HEK293T (cell line): Measurements from ENCODE around the gene TBL1XR1.

Experiments
- CTCF ChIA-PET: fragments of 350-600 bp; formaldehyde crosslinking; extraction: SDS; loops from one replicate; lab custom pipeline; 2021; ENCODE audit warnings: antibody characterized with exemption, inconsistent platforms; lab: Yijun Ruan, JAX
- POLR2A ChIA-PET: fragments of 350-600 bp; formaldehyde crosslinking; extraction: SDS; loops from one replicate; lab custom pipeline; 2020; ENCODE audit warnings: antibody characterized with exemption, inconsistent platforms; lab: Yijun Ruan, JAX
- DNase-seq: peaks from one replicate; pipeline ENCODE4 v3.0.0; 2012; ENCODE audit warnings: mixed read lengths; ENCODE audit errors: extremely low spot score
- ARNT ChIP-seq: fragments of 450-650 bp; IDR thresholded peaks from 2 replicates; pipeline ENCODE4 v1.6.1; 2017; ENCODE audit warnings: mild to moderate bottlenecking
- BHLHE40 ChIP-seq: fragments of 450-650 bp; IDR thresholded peaks from 2 replicates; pipeline ENCODE4 v1.6.1; 2016; ENCODE audit warnings: mild to moderate bottlenecking, moderate library complexity, borderline replicate concordance
- CTBP1 ChIP-seq: fragments of 450-650 bp; IDR thresholded peaks from 2 replicates; pipeline ENCODE4 v1.6.1; 2016; ENCODE audit warnings: borderline replicate concordance
- ELF4 ChIP-seq: fragments of 450-650 bp; IDR thresholded peaks from 2 replicates; pipeline ENCODE4 v1.6.1; 2017; ENCODE audit warnings: antibody characterized with exemption
- FOXA1 ChIP-seq: fragments of 450-650 bp; IDR thresholded peaks from 2 replicates; pipeline ENCODE4 v1.6.1; 2016; ENCODE audit warnings: mild to moderate bottlenecking
- FOXK2 ChIP-seq: fragments of 450-650 bp; IDR thresholded peaks from 2 replicates; pipeline ENCODE4 v1.6.1; 2016; ENCODE audit warnings: mild to moderate bottlenecking
- FOXM1 ChIP-seq: fragments of 450-650 bp; IDR thresholded peaks from 2 replicates; pipeline ENCODE4 v1.6.1; 2017; ENCODE audit warnings: mild to moderate bottlenecking, borderline replicate concordance
- HDGF ChIP-seq: fragments of 450-650 bp; IDR thresholded peaks from 2 replicates; pipeline ENCODE4 v1.6.1; 2017; ENCODE audit warnings: antibody characterized with exemption, borderline replicate concordance
- L3MBTL2 ChIP-seq: fragments of 450-650 bp; conservative IDR thresholded peaks from 2 replicates; pipeline ENCODE4 v1.6.1; 2016; ENCODE audit warnings: mild to moderate bottlenecking
- LEF1 ChIP-seq: fragments of 450-650 bp; IDR thresholded peaks from 2 replicates; pipeline ENCODE4 v1.6.1; 2017; ENCODE audit warnings: mild to moderate bottlenecking, borderline replicate concordance
- NFRKB ChIP-seq: fragments of 450-650 bp; IDR thresholded peaks from 2 replicates; pipeline ENCODE4 v1.6.1; 2016; ENCODE audit warnings: mild to moderate bottlenecking, moderate library complexity
- PKNOX1 ChIP-seq: fragments of 450-650 bp; IDR thresholded peaks from 2 replicates; pipeline ENCODE4 v1.6.1; 2016
- SP1 ChIP-seq: fragments of 450-650 bp; IDR thresholded peaks from 2 replicates; pipeline ENCODE4 v1.6.1; 2017
- SUZ12 ChIP-seq: fragments of 450-650 bp; IDR thresholded peaks from 2 replicates; pipeline ENCODE4 v1.6.1; 2016; ENCODE audit warnings: mild to moderate bottlenecking
- TARDBP ChIP-seq: fragments of 450-650 bp; IDR thresholded peaks from 2 replicates; pipeline ENCODE4 v1.6.1; 2016
- ZNF384 ChIP-seq: fragments of 450-650 bp; IDR thresholded peaks from 2 replicates; pipeline ENCODE4 v1.6.1; 2016

Gene TBL1XR1

GRCh38 chr3:177212756-177213155 is 15.5 kb upstream of the TBL1XR1 start:
- CTCF ChIA-PET = no interaction called here
- no peak for DNase-seq
- TF ChIP-seq TARDBP = no peak
- TF ChIP-seq ZNF384 = no peak
- TF ChIP-seq CTBP1 = no peak
- TF ChIP-seq BHLHE40 = no peak
- POLR2A ChIA-PET = no interaction called here

DNA sequence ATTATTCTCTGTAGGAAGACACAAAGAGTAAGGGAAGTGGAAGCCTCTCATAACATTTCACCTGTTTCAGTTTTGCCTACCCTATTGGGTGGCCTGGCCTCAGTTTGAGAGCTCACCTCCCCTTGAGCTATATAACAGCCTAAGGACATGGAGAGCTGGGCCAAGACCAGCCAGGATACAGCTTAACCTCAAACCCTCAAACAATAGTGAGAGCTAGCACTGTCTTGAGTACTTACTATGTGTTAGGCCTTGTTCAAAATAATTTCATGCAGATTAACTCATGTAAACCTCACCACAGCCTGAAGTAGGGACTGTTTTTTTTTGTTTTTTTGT is 15.0 kb upstream of the TBL1XR1 start:
- no peak for TF ChIP-seq CTBP1
- DNase-seq = no peak
- POLR2A ChIA-PET = no interaction called here
- CTCF ChIA-PET = no interaction called here

DNA sequence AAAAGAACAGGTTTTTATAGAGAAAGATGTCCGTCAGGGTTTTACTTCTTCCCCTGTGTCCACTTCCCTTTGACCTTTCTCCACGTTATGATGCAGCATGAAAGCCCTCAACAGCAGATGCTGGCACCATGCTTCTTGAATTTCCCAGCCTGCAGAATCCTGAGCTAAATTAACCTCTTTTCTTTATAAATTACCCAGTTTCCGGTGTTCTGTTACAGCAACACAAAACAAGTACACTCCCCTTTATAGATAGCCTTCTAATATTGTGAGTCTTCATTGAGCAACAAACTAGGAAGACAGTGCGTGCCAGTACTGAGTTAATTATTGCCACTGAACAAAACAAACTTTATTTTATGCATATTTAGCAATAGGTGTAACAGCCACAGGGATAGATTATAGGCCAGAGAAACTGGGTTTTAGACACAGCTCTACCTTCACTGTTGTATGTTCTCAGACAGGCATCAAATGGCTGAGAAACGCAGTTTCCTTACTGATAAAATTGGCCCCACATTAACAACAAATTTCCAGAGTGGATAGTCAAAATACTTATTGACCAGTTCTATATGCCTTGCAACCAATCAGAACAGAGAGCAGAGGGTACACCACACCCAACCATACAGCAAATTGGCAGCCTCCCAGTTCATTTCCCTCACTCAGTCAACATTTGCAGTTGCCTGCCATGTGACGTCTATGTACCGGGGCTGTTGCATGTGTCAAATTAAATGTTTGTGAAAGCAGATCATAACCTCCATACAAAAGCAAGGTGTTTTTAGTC is 14.4 kb upstream of the TBL1XR1 start:
- CTCF ChIA-PET = no interaction called here
- POLR2A ChIA-PET = no interaction called here
- no peak for TF ChIP-seq NFRKB
- no peak for TF ChIP-seq SP1
- no peak for TF ChIP-seq BHLHE40
- no peak for TF ChIP-seq PKNOX1
- TF ChIP-seq ARNT = no peak
- TF ChIP-seq SUZ12 = no peak
- TF ChIP-seq TARDBP = no peak
- TF ChIP-seq LEF1 = no peak
- TF ChIP-seq ZNF384 = no peak
- no peak for TF ChIP-seq ELF4
- TF ChIP-seq HDGF = no peak
- TF ChIP-seq FOXM1 = no peak
- no peak for TF ChIP-seq FOXK2
- TF ChIP-seq CTBP1 = no peak
- no peak for TF ChIP-seq L3MBTL2
- TF ChIP-seq FOXA1 = no peak
- DNase-seq = no peak

- DNase-seq = no peak
- ChIA-PET POLR2A (no interaction called here), CTCF (interaction anchor here (1.1 kb wide), 1 partner anchor 46 kb away, joined by 3 read pairs; no protein-coding TSS in a partner anchor)
- no peak for TF ChIP-seq FOXA1
- no peak for TF ChIP-seq TARDBP
- TF ChIP-seq SP1 = no peak
- TF ChIP-seq LEF1 = no peak
- no peak for TF ChIP-seq BHLHE40
- TF ChIP-seq ELF4 = no peak
- no peak for TF ChIP-seq L3MBTL2
- TF ChIP-seq PKNOX1 = no peak
- TF ChIP-seq SUZ12 = no peak
- TF ChIP-seq NFRKB = no peak
- TF ChIP-seq HDGF = no peak
- TF ChIP-seq FOXK2 = no peak
- no peak for TF ChIP-seq ARNT
- no peak for TF ChIP-seq ZNF384
- no peak for TF ChIP-seq FOXM1
These were observed 13.6 kb upstream of the TBL1XR1 start for GRCh38 chr3:177210744-177211502.

- CTCF ChIA-PET = interaction anchor here (0.6 kb wide), 1 partner anchor 8 kb away, joined by 3 read pairs; no protein-coding TSS in a partner anchor
- TF ChIP-seq BHLHE40 (no peak), FOXA1 (no peak), ZNF384 (no peak), L3MBTL2 (no peak), PKNOX1 (no peak), SP1 (no peak), FOXM1 (no peak), NFRKB (no peak), TARDBP (no peak), ELF4 (no peak), FOXK2 (no peak), SUZ12 (no peak), HDGF (no peak), CTBP1 (no peak)
- DNase-seq = no peak
- POLR2A ChIA-PET = no interaction called here
These were observed 12.2 kb upstream of the TBL1XR1 start for GRCh38 chr3:177209509-177209908.

DNA sequence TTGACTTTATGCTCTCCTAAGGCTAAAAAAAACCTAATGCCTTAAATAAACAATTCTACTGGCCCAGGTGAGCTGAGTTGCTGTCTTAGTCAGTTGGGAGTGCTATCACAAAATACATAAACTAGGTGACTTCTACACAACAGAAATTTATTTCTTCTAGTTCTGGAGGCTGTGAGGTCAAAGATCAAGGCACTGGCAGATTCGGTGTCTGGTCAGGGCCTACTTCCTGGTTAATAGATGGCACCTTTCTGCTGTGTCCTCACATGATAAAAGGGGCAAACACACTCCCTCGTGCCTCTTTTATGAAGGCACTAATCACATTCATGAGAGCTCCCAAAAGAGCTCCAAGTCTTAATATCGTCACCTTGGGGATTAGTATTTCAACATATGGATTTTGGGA is 11.5 kb upstream of the TBL1XR1 start:
- ChIA-PET POLR2A (no interaction called here), CTCF (no interaction called here)
- TF ChIP-seq FOXM1 = no peak
- TF ChIP-seq FOXA1 = no peak
- TF ChIP-seq FOXK2 = no peak
- TF ChIP-seq CTBP1 = no peak
- TF ChIP-seq PKNOX1 = no peak
- no peak for TF ChIP-seq TARDBP
- TF ChIP-seq ELF4 = no peak
- TF ChIP-seq HDGF = no peak
- TF ChIP-seq BHLHE40 = no peak
- TF ChIP-seq ZNF384 = no peak
- no peak for TF ChIP-seq SUZ12
- no peak for TF ChIP-seq ARNT
- no peak for TF ChIP-seq L3MBTL2
- TF ChIP-seq SP1 = no peak
- no peak for TF ChIP-seq LEF1
- TF ChIP-seq NFRKB = no peak
- DNase-seq = no peak
